CD4-positive, alpha-beta T cell treated with Interleukin-15 for 4 hours (primary cell): ENCODE measurements around the gene RHBG.

Experiments used
- DNase-seq: peaks from one replicate; pipeline ENCODE4 v3.0.0-alpha.2; 2020; ENCODE audit warnings: low spot score

Gene RHBG

DNA sequence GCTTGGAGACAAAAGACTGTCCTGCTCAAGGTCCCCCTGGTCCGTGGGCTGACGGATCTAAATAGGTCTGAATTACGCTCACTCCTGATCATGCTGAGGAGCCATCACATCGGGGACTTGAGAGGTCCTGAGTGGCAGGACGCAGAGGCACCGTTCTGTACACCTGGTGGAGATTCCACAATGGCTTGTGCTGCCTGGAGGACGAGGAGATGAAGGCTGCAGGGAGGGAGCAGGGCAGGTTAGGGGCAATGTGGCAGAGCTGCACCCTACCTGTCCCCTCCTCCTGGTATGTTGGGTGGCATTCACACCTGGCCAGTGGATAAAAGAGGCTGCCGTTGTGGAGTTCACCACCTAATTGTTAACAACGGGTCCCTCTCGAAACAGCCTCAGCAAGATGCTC, 38.7 kb downstream of the RHBG start:
- no peak for DNase-seq

DNA sequence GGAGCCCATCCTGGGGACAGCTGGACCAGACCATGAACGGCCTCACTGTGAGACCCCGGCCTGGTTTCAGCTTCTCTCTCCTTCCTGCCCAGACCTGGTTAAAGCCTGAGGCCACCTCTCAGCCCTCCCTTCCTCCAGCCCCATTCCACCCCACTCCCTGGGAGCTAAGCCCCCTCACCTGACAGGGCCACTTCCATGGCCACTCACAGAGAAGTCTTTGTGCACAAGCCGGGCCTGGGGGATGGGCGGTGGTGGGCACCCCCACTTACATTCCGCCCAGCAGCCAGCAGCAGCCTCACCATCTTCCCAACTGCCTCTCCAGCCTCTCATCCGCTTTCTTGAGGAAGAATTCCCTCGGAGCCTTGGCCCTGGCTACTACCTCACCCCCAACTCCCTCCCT, 40.4 kb downstream of the RHBG start:
- DNase-seq = no peak

DNA sequence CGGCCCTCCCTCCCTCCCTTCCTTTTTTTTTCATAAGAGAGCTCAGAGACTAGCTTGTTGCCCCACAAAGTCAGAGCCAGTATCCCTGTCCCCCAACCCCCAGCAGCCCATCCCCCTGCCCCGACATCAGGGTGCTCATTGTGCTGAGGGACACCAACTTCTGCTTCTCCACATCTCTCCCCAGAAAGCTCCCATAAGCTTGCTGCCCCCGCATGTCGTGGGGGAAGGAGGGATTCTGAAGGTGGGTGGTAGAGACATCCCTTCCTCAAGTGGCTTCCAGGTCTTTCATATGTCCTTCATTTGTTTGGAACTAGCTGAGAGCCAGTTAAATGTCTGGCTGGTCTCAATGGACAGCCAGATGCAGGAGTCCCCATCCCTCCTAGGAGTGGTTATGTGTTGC, 41.2 kb downstream of the RHBG start:
- no peak for DNase-seq

DNA sequence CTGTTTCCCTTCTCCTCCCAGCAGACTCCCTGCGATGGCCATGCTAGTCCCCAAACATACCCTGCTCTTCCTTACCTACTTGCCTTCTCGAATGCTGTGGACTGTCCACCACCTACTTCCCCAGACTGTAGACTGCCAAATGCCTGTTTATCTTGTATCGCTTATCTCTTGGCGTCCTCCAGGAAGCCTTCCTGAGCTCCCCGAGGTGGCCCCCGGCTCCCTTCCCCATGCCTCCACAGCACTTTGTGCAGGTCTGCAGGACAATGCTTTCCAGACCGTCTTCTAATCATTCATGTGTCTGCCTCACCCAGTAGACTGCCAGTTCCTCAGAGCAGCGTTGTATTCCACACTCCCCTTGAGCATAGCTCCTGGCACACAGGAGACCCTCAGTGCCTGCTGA, 41.7 kb downstream of the RHBG start:
- no peak for DNase-seq

DNA sequence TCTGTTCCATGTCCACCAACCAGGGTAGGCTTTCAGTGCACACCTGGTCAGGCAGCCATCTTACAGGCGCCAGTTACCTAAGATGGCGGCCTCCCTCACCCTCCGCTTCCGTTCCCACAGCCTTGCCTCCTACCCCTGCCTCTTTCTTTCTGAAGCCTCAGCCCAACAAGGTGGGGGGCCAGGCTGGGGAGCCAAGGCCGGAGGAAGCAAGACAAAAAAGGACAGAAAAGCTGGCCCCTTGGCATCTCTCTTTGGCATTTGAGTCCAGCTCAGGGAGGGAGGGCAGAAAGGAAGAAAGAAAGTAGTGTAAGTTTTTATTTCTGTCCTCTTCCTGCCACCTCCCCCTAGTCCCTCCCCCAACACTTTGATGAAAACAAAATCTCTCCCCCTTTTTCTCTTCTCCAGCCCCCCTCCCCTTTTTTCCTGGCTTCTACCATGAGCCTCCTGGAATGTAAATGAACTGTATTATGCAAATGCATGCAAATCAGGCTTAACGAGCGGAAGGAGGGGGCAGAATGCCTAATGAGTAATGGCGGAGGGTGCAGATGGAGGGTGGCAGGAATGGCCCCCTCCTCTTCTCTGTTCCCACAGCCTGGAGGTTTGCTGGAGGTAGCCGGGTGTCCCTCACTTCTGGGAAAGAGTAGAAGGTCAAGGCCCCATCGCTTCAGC, 43.8 kb downstream of the RHBG start:
- no peak for DNase-seq

DNA sequence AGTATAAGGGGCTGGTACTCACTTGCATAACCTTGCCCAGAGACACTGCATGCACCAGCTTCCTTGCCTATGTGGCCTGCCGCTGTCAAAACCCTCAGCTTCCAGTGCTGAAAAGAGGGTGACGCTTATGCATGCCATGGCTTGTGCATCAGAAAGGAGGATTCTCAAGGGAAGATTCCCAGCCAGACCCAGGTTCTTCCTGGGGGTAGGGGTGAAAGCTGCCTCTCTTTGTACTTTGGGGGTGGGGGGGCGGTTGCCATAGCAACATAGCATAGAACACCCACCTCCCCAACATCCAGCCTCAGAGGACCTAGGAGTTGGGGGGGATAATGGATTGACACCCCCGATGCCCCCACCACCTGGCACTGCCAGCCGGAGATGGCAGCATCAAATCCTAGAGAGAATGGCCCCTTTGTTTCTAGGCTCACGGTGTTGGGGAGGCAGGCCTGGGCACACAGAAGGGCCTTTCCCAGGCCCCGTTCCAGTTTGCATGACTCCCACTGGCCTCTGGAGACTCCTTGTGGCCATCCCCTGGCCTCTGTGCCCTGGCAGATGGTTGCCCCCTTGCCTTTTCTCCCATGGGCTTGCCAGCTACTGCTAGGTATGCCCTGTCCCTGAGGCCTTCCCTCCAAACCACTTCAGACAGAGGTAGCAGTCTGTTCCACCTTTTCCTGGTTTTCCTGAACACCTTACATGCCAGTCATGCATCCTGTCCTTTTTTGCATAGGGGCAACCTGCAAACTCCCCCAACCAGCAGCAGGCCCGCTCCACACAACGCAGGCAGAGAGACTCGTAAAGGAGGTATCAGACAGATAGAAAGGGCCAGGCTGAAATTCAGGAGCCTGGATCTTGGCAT, 44.6 kb downstream of the RHBG start:
- DNase-seq = no peak

DNA sequence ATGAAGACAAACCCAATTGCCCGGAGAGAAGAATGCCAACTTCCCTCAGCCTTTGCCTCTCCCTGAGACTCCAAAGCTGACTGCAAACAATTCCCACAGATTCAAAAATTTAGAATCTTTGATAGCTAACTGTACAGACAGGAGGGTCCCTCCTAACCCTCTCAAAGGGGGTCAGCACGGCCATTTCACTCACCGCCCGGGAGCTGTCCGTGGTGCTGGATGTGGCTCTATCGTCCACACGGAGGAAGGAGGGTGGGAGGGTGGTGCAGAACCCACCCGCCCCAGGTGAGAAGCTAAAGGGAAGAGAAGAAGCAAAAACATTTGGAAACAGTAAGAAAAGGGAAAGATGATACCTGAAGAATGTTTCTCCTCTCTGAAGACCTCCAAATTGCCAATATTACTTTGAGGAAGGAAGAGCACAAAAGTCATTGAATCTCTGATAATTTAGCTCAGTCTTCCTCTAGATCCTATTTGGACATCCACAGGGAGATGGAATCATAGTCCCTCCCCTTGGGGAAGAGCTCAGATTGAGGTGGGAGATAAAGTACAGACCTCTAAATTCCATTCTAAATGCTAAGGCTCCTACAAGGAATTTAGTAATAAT, 45.6 kb downstream of the RHBG start:
- no peak for DNase-seq

DNA sequence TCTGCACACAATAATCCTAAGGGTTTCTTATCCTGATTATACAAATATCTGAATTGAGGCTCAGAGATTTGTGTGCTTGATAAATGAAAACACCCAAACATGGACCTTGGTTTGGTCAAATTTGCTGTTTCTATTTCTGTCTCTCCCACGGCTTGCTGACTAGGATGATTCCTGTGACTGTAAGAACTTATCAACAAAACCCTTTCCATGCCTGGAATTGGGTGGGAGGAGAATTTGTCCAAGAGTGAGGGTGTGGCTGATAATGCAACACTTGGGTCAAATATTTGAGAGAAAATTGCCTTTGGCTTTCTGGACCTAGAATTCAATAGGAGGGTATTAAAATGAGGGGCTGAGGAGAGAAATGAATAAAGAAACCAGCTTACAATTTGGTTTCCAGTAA, 48.0 kb downstream of the RHBG start:
- DNase-seq = no peak

DNA sequence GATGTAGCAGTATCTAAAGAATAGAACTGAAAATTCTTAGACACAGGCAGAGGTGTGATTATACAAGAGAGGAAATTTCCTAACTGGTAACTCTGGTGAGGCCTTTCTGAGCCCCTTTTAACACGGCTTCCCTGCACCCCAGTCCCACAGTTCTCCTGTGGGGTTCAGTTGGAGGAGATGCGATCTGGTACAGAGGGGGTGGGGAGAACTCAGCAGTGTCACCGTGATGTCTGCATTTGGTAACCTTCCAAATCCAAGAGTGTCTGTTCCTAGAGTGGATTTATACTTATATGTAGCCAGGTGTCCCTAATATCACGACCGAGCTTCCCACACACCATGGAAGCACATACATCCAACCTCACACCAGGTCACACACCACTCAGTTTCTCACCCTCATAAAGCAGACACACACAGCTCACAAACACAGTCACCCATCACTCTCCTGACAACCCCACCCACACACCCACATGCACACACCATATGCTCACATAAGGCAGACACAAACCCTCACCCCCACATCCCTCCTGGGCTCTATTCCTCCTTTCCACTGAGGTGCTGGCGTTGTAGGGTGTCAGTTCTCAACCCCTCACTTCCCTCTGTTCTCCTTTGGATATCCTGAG, 48.5 kb downstream of the RHBG start:
- no peak for DNase-seq

DNA sequence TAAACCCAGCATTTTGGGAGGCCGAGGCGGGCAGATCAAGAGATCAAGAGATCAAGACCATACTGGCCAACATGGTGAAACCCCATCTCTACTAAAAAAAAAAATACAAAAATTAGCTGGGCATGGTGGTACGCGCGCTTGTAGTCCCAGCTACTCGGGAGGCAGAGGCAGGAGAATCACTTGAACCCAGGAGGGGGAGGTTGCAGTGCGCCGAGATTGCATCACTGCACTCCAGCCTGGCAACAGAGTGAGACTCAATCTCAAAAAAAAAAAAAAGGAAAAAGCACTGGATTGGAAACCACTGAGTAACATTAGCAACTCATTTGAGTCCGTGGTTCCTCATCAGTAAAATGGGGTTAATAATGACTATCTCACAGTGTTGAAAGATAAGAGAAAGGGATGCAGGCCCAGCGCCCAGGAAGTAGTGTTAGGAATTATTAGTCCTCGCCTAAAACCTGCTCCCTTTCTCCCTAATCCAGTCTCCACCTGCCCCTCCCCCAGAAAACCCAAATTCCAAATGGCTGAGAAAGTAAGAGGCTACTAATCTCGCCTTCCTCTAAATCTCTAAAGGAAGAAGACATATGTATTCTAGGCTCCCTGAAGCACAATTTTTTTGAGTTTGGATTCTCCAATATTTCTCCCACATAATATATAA, 49.5 kb downstream of the RHBG start:
- no peak for DNase-seq

DNA sequence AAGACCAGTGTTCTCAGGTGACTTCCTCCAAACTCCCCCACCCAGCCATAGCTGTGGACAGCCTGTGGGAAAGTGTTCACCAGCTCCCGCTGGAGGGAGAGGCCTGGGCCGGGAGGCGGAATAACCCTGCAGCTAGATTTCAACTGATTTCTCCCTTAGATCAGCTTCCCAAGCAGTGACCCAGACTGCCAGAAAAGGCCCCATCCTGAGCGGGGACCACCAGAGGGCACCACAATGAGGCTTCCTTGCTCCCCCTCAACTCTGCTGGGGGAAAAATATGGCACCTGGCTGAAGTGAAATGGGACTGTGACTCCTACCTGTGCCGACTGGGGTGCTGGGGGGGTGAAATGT, 50.8 kb downstream of the RHBG start:
- DNase-seq = peak; percentile 27

DNA sequence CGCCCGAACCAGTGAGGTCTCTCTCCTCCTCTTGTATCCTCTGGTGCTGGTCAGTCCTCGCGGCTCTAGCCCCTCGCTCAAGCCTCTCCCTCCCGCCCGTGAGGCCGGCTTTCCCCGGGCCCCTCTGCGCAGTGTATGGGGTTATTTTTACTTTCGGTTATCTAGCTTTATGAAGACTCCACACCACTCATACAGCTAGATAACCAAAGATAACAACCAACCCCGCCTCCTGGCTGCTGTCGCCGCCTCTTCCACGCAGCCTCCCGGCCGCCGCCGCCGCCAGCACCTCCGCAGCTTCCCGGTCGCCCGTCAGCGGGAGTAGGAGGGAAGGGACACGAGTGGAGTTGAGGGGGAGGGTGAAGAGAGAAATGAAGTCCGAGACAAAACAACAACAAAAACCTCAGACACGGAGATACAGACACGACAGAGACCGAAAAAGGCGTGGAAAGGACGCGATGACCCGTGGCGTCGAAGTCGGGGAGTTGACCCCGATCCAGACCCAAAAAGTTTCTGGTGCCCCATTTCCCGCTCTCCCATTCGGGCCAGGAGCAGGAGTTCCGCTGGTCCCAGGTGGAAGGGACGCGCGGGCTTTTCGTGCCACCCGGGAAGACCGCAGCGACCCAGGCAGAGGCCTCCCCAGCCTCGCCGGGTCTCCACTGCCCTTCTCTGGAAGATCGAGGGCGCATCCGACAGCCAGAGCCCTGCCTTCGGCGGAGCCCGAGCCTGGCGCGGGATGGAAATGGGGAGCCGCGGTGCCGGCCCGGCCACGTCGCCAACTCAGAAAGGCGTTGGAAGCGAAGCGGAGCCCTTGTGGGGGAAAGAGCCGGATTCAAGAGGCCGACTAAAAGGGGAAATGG, 51.4 kb downstream of the RHBG start:
- DNase-seq = peak; percentile 44

DNA sequence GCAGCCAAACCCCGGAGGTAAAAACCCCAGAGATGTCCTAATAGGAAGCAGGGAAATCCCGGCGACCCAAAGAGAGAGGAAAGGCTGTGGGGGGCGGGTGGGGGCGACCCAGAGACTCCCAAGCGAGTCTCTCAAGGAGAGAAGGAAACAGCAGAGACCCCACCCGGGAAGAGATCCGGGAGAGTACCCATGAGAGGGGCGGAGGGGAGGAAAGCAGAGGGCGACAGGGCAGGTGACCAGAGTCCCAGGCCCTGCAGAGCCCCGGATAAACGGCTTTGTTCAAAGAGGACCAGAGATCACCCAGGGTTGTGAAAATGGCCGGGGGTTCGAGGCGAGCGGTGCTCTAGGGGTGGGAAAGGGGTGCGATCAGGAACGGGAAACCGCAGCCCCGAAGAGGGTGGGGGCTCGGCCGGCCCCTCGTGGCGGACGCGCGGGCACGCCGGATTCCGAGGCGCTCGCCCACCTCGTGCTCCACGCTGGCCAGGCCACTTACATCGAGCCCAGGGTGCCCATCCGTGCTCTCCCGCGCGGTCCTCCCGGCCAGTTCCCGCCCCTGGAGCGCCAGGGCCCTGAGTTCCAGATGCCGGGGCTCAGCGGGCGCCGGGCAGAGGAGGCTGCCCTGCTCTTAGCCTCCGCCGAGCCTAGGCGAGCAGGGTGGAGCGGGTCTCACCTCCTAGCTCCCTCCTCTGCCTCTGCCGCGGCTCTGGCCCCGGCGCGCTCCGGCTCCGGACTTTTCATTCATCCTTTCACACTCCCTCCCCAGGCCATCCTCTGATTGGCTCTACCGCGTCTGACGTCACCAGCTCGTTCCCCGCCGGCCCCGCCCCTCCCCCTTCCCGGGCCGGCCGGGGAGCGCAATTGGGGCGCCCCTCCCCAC, 52.3 kb downstream of the RHBG start:
- DNase-seq = peak; percentile 68

DNA sequence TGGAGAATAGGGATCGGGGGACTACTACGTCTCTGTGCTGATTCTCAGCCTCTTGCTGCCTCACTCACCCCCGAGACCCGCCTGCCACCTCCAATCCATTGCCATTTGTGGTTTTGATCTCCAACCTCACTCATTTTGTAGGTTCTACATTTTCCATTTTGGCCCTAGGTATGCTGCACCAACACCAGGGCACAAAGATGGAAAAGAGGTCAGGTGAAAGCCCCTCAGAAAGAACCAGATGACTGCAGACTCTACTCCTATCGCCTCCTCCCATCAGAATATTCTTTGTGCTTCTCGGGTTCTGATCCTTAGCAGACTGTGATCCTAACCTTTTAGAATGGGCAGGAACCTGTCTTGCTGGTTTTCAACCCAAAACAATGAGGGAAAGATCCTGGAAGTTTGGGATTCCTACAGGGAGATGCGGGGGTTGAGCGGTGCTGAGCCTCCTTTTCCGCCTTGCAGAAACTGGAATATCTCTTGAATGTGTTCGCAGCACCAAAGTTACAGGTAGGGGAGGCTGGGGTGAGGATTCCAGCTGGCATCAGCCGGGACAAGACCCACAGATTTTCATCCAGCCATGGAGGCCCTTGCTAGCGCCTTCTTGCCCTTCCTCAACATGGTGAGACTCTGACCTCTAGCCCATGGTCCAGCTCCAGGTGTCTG, 53.1 kb downstream of the RHBG start:
- DNase-seq = no peak

DNA sequence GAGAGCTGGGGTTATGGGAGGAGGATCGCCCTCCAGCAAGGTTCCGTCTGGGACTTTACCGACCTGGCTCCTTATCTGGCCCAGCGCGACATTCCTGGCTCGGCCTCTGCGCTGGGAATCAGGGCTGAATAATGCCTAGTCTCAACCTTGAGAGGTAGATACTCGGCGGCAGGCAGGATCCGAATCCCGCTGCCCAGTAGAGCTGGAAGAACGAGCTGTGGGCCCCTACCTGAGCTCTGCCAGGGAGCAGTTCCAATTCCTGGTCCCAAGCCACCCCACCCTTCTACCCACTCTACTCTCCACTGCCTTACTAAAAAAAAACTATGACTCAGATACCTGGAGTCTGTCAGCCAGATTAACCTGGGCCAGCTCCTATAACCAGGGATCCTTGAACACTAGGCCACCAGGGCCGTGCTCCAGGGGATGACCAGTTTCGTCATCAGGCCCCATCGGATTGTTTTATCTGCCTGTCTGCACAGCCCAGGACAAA, 53.6 kb downstream of the RHBG start:
- no peak for DNase-seq

DNA sequence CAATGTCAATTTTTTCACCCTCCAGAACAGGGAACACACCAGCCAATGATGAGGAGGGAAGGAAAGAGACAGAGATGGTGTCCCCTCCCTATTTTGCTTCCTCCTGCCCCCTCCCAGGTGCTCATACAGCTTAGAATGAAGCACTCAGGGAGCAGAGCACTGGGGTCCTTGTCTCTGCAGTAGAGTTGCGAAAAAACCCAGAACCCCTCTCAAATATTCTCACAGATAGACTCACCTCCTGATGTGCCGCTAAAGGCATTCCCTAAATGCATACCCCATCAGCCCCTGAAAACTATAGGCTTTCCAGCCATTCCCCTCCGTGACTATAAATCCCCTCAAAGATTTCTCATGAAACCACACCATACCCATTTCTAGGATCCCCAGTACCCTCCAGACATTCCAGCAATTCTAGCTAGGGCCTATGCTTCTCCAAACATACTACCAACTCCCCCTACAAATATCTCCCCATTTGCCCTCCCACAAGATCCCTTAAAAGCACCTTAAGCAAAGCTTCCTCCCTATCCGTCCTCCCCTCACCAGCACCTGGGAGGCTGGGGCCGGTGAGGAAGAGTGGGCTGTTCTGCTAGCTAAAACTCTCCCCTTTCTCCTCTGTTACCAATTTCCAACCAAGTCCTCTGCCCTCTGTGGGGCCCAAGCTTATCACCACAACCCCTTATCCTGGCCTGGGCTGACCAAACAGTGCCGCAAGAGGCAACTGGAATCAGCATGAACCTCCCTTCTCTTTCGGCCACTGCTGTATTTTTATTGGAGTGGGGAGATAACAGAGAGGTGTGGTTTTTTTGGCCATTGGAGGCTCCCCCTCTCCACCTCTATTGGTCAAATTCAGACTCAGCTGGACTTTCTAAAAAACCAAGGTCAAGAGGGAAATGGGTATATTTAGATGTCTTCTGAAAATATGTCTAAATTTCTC, 54.7 kb downstream of the RHBG start:
- no peak for DNase-seq

DNA sequence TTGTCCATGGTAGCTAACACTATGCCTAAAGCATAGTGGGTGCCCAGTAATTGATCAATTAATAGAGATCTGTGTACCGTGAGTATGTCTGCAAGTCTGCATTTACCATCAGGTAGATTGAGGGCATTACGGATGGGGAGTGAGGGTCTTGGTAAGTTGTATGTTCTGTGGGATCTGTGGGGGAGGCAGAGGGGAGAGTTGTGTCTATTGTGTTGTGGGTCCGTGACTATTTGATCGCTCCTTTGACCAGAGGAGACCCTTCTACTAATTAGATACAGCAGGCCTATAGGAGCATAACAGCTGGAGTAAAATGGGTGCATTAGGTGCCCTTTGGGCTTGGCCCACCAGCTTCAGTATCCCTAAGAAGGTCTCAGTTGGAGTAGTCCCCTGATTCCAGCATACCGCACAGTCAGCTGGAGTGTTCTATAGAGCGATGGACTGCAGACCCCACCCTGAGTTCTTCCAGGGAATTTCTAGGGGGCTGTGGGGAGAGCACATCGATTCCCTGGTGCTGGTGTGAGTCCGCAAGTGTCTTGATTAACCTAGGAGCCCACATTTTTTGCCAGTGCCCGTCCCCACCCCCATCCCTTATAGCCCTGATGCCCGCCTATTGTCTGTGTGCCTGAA, 55.9 kb downstream of the RHBG start:
- DNase-seq = no peak

DNA sequence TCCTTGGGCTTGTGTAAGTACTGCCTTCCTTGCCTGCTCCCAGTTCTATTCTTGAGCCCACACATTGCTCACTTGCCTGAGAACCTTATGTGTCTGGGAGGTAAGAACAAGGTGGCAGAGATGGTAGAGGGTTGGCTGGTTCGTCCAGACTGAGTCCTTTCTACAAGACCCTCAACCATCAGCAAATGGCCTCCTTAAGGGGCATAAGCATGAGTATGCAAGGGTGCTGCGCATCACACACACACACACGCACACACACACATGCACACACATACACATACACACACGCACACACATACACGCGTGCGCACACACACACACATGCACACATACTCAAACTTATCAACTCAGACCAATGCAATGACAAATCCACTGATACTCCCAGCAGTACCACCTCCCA, 56.9 kb downstream of the RHBG start:
- no peak for DNase-seq
